Right lobe of liver (tissue), 6 donors: Measurements from ENCODE around the gene TNRC6C. TPM values are rescaled to one million over a fixed set of nuclear protein-coding genes. Genes with fewer than 3 reads are reported as not detected.
"Not testable (repeated sequence)": the region's sequence is repeated elsewhere in the genome, so short reads cannot be mapped to it uniquely, and the experiment has no call there.

Source experiments
- ATAC-seq, 4 donors: fragments of 200-7000 bp; cut with Tn5 transposase; one replicate each; pipeline ENCODE4 v1.9.1; 2020; ENCODE audit warnings: mild to moderate bottlenecking in 4 of 4, moderate library complexity in 4 of 4
- DNase-seq, 3 donors: peaks; one replicate each; pipeline ENCODE4 v3.0.0-alpha.2; 2020
- H3K27ac ChIP-seq, 3 donors: fragments of 200-600 bp; one replicate each; pipeline ENCODE4 v1.8.0; 2022
- H3K27me3 ChIP-seq, 2 donors: fragments of 200-600 bp; one replicate each; pipeline ENCODE4 v1.8.0; 2022
- H3K36me3 ChIP-seq, 4 donors: fragments of 200-600 bp; sonication (generic) in 1 of 4; one replicate each; pipeline versions ENCODE4 v1.5.1 to v1.8.0; 2017 to 2022; ENCODE audit warnings: control low read depth in 1 of 4
- H3K4me1 ChIP-seq, 4 donors: fragments of 200-600 bp; sonication (generic) in 1 of 4; one replicate each; pipeline versions ENCODE4 v1.5.1 to v1.8.0; 2017 to 2022; ENCODE audit warnings: control low read depth in 1 of 4
- H3K4me3 ChIP-seq, 3 donors: fragments of 200-600 bp; one replicate each; pipeline ENCODE4 v1.8.0; 2022
- H3K9me3 ChIP-seq, 4 donors: fragments of 200-600 bp; sonication (generic) in 1 of 4; one replicate each; pipeline versions ENCODE4 v1.5.1 to v1.8.0; 2017 to 2022; ENCODE audit warnings: control low read depth in 1 of 4
- CTCF ChIP-seq, 4 donors: fragments of 200-600 bp in 3 of 4; fragments of 450-650 bp in 1 of 4; IDR thresholded peaks; one replicate each; pipeline versions ENCODE4 v1.5.1 to v1.8.0; 2016 to 2022; ENCODE audit warnings: antibody characterized with exemption in 4 of 4, mild to moderate bottlenecking in 2 of 4
- POLR2A ChIP-seq: fragments of 450-650 bp; IDR thresholded peaks from one replicate; pipeline ENCODE4 v1.6.1; 2017; ENCODE audit warnings: antibody characterized with exemption, mild to moderate bottlenecking
- WGBS: methylation state at CpG from one replicate; pipeline ENCODE4 v1.1.6; 2018; ENCODE audit warnings: low coverage, low lambda C conversion rate; ENCODE audit not compliant: insufficient coverage; ENCODE audit errors: missing lambda C conversion rate; 5-methylcytosine and 5-hydroxymethylcytosine counted together
- intact Hi-C, 2 donors: fragments of 100-400 bp; cut with DNase I; formaldehyde crosslinking; loops; one replicate each; pipeline versions ENCODE4 v1.11.2 to v1.14.1; 2022
- total RNA-seq, 6 experiments: library from RNA; depleted of rRNA in 2 of 6; stranded (reverse); fragments of >200 nt in 2 of 6; fragmentation: NEBNext Ultra II Directional in 3 of 6; extraction: Animal tissue kit (Norgen Biotek cat#: 25700) in 3 of 6; gene quantifications; one replicate each; pipeline versions ENCODE4 v1.1.0 to v1.2.4, GENCODE V29; 2016 to 2023
- donor health status: DM: no; HTN: yes; CAD: no.
- donor health status: DM: no; HTN: no; CAD: no.
- donor health status: DM: no; HTN: no; CAD: no.
- donor health status: DM: no; HTN: yes; CAD: no.
- donor health status: DM: no; HTN: yes; CAD: no.

The TNRC6C gene
- total RNA-seq, 6 experiments from 2014 or later: 1.9 to 10.6 (median 7.7) TPM

GRCh38 chr17:77930780-77931768, 27.4 kb upstream of the TNRC6C start:
- no peak overlapping the region for H3K27ac ChIP-seq
- H3K36me3 ChIP-seq: no peaks in the 10 kb centered on the region
- H3K9me3 ChIP-seq: no peaks in the 10 kb centered on the region
- no peak overlapping the region for H3K4me3 ChIP-seq
- WGBS: 64% methylated on average over 19 of the region's 24 CpGs
- DNase-seq (no peak), ATAC-seq (no peak)
- H3K4me1 ChIP-seq: peaks cover 0 to 6% (median 0%) of the 10 kb centered on the region in 4 donors
- TF ChIP-seq CTCF (IDR thresholded peaks at IDR 0.05) (no peak), POLR2A (no peak)
- intact Hi-C loops: no loop called here
- no peaks in the 10 kb centered on the region for H3K27me3 ChIP-seq

GRCh38 chr17:77933777-77934398, 24.6 kb upstream of the TNRC6C start:
- H3K9me3 ChIP-seq: no peaks in the 10 kb centered on the region
- no peak for ATAC-seq
- H3K27me3 ChIP-seq: no peaks in the 10 kb centered on the region
- intact Hi-C loops: no loop called here
- 76% methylated on average over 5 of the region's 6 CpGs for WGBS
- TF ChIP-seq CTCF (IDR thresholded peaks at IDR 0.05): no peak
- no peak for TF ChIP-seq POLR2A
- H3K27ac ChIP-seq: no peak overlapping the region
- H3K4me3 ChIP-seq: no peak overlapping the region
- H3K4me1 ChIP-seq: peaks cover 0 to 6% (median 0%) of the 10 kb centered on the region in 4 donors
- no peaks in the 10 kb centered on the region for H3K36me3 ChIP-seq
- DNase-seq: no peak

GRCh38 chr17:77935121-77935571, 23.4 kb upstream of the TNRC6C start:
- DNase-seq (peak; percentile 55 to 79 (median 78)), ATAC-seq (peak; percentile 94 to 98 (median 96))
- peak overlapping the region in 1 of 3 donors; percentile 30 for H3K4me3 ChIP-seq
- intact Hi-C loops: no loop called here
- TF ChIP-seq POLR2A: no peak
- 27% methylated on average over 11 of the region's 11 CpGs for WGBS
- H3K36me3 ChIP-seq: no peaks in the 10 kb centered on the region
- H3K9me3 ChIP-seq: no peaks in the 10 kb centered on the region
- peaks cover 0 to 6% (median 0%) of the 10 kb centered on the region in 4 donors for H3K4me1 ChIP-seq
- no peaks in the 10 kb centered on the region for H3K27me3 ChIP-seq
- peak overlapping the region in 2 of 3 donors; percentile 25 to 50 for H3K27ac ChIP-seq

- H3K36me3 ChIP-seq, H3K27me3 ChIP-seq, H3K4me3 ChIP-seq, H3K4me1 ChIP-seq, intact Hi-C loops, DNase-seq, H3K9me3 ChIP-seq, ATAC-seq: not testable (repeated sequence)
- WGBS: 30% methylated on average over 6 of the region's 6 CpGs
- peak overlapping the region in 1 of 3 donors; percentile 50 for H3K27ac ChIP-seq
These were observed 22.8 kb upstream of the TNRC6C start for GRCh38 chr17:77935744-77936143.

- Histone ChIP-seq H3K36me3 (no peaks in the 10 kb centered on the region), H3K27me3 (no peaks in the 10 kb centered on the region), H3K27ac (no peak overlapping the region), H3K4me1 (peaks cover 0 to 6% (median 0%) of the 10 kb centered on the region in 4 donors), H3K9me3 (no peaks in the 10 kb centered on the region), H3K4me3 (no peak overlapping the region)
- no peak for ATAC-seq
- no peak for DNase-seq
- intact Hi-C loops: no loop called here
- 96% methylated on average over 7 of the region's 10 CpGs for WGBS
- no peak for TF ChIP-seq CTCF (IDR thresholded peaks at IDR 0.05)
- TF ChIP-seq POLR2A: no peak
These were observed 21.6 kb upstream of the TNRC6C start for GRCh38 chr17:77936881-77937280.
